GM12878 (cell line): ENCODE results near the gene EHBP1. TPM values are rescaled to one million over a fixed set of nuclear protein-coding genes. Genes with fewer than 3 reads are reported as not detected.

ENCODE experiments used
- ATAC-seq: fragments of 200-7000 bp; cut with Tn5 transposase; 3 replicates; pipeline ENCODE4 v1.9.1; 2020; ENCODE audit warnings: mild to moderate bottlenecking, moderate library complexity
- BruUV-seq: library from RNA; stranded (reverse); fragments of 400-500 nt; replicated peaks from 2 replicates; lab custom pipeline; 2021; lab: Mats Ljungman, UMichigan
- CTCF ChIA-PET: fragments of 300-600 bp; sonication (Branson Sonifier 250); formaldehyde crosslinking; extraction: SDS; loops from one replicate; lab custom pipeline; 2021; ENCODE audit warnings: inconsistent platforms; lab: Yijun Ruan, JAX
- POLR2A ChIA-PET: fragments of 350-600 bp; formaldehyde crosslinking; extraction: SDS; loops from one replicate; lab custom pipeline; 2021; ENCODE audit warnings: inconsistent platforms; lab: Charles Lee
- RAD21 ChIA-PET: fragments of 300-600 bp; sonication (Branson Sonifier 250); formaldehyde crosslinking; loops from one replicate; lab custom pipeline; 2023; ENCODE audit warnings: antibody characterized with exemption; ENCODE audit not compliant: unreplicated experiment; lab: Charles Lee
- SMC1A ChIA-PET: fragments of 300-600 bp; sonication (Branson Sonifier 250); formaldehyde crosslinking; loops from one replicate; lab custom pipeline; 2023; ENCODE audit not compliant: unreplicated experiment, uncharacterized antibody; lab: Charles Lee
- DNase-seq: peaks from one replicate; pipeline ENCODE4 v3.0.0-alpha.2; 2011; ENCODE audit warnings: low read depth, low spot score
- FAIRE-seq: peaks from 3 replicates; lab custom pipeline; 2011; peaks lifted over from hg19 to GRCh38; lab: Jason Lieb, UNC
- H2AFZ ChIP-seq: 2 replicates; pipeline ENCODE4 v1.6.0; 2011; ENCODE audit warnings: low read depth, low read length, control low read depth; ENCODE audit not compliant: control insufficient read depth
- H3K27ac ChIP-seq: 2 replicates; pipeline ENCODE4 v1.5.1; 2011; ENCODE audit warnings: control low read depth; ENCODE audit not compliant: control insufficient read depth, insufficient read depth
- H3K27me3 ChIP-seq, 2 experiments: replicated peaks in 1 of 2; 2 replicates each; pipeline versions ENCODE4 v1.6.0 to v1.6.1; 2011; ENCODE audit warnings: low read length in 1 of 2; ENCODE audit not compliant: control insufficient read depth in 2 of 2, insufficient read depth in 2 of 2
- H3K36me3 ChIP-seq, 2 experiments: 2 replicates each; pipeline ENCODE4 v1.5.1; 2011; ENCODE audit warnings: low read length in 1 of 2; ENCODE audit not compliant: control insufficient read depth in 2 of 2, insufficient read depth in 2 of 2
- H3K4me1 ChIP-seq: 2 replicates; pipeline ENCODE4 v1.6.1; 2011; ENCODE audit warnings: mild to moderate bottlenecking, low read length, moderate library complexity, mixed read lengths; ENCODE audit not compliant: control insufficient read depth, insufficient read depth
- H3K4me2 ChIP-seq: 2 replicates; pipeline ENCODE4 v1.6.0; 2011; ENCODE audit warnings: control low read depth; ENCODE audit not compliant: control insufficient read depth, insufficient read depth
- H3K4me3 ChIP-seq: fragments of 200-600 bp; sonication (generic); 2 replicates; pipeline ENCODE4 v1.5.1; 2016
- H3K79me2 ChIP-seq: 2 replicates; pipeline ENCODE4 v1.6.0; 2011; ENCODE audit warnings: low read length; ENCODE audit not compliant: control insufficient read depth, insufficient read depth
- H3K9ac ChIP-seq: 2 replicates; pipeline ENCODE4 v1.8.0; 2011; ENCODE audit warnings: low read length, control low read depth, mixed read lengths; ENCODE audit not compliant: control insufficient read depth, insufficient read depth
- H3K9me3 ChIP-seq: replicated peaks from 3 replicates; pipeline ENCODE4 v1.5.1; 2011; ENCODE audit warnings: mild to moderate bottlenecking, low read length; ENCODE audit not compliant: control insufficient read depth, insufficient read depth
- H4K20me1 ChIP-seq: 2 replicates; pipeline ENCODE4 v1.6.0; 2011; ENCODE audit not compliant: control insufficient read depth, insufficient read depth
- ATF2 ChIP-seq: IDR thresholded peaks from 2 replicates; pipeline ENCODE4 v1.6.1; 2012; ENCODE audit warnings: low read length, inconsistent platforms
- BCL11A ChIP-seq: IDR thresholded peaks from 2 replicates; pipeline ENCODE4 v1.6.1; 2011; ENCODE audit warnings: low read depth, low read length
- DPF2 ChIP-seq: fragments of 450-650 bp; IDR thresholded peaks from 2 replicates; pipeline ENCODE4 v1.6.1; 2017; ENCODE audit warnings: mild to moderate bottlenecking
- FOXM1 ChIP-seq: IDR thresholded peaks from 2 replicates; pipeline ENCODE4 v1.6.1; 2012; ENCODE audit warnings: low read depth, mild to moderate bottlenecking, inconsistent platforms, low read length, moderate library complexity
- HDAC2 ChIP-seq: fragments of 200-600 bp; sonication (generic); IDR thresholded peaks from 2 replicates; pipeline ENCODE4 v1.6.1; 2017
- IKZF1 ChIP-seq: fragments of 450-650 bp; conservative IDR thresholded peaks from 2 replicates; pipeline ENCODE4 v1.6.1; 2017; ENCODE audit warnings: antibody characterized with exemption, mild to moderate bottlenecking
- IRF4 ChIP-seq: IDR thresholded peaks from 2 replicates; pipeline ENCODE4 v1.6.1; 2011; ENCODE audit warnings: low read depth, low read length
- JUNB ChIP-seq: IDR thresholded peaks from 2 replicates; pipeline ENCODE4 v1.6.1; 2016; ENCODE audit warnings: antibody characterized with exemption, mild to moderate bottlenecking
- NFIC ChIP-seq: IDR thresholded peaks from 2 replicates; pipeline ENCODE4 v1.6.1; 2012; ENCODE audit warnings: low read depth, mild to moderate bottlenecking, inconsistent platforms, low read length, moderate library complexity
- NR2F1 ChIP-seq: fragments of 450-650 bp; conservative IDR thresholded peaks from 2 replicates; pipeline ENCODE4 v1.6.1; 2017; ENCODE audit warnings: mild to moderate bottlenecking
- PML ChIP-seq: IDR thresholded peaks from 2 replicates; pipeline ENCODE4 v1.6.1; 2012; ENCODE audit warnings: low read length, inconsistent platforms
- RUNX3 ChIP-seq: IDR thresholded peaks from 2 replicates; pipeline ENCODE4 v1.6.1; 2012; ENCODE audit warnings: low read length, inconsistent platforms
- SMC3 ChIP-seq: IDR thresholded peaks from 2 replicates; pipeline ENCODE4 v1.6.1; 2011; ENCODE audit warnings: low read length, improper control_type of control experiment, borderline replicate concordance
- ZBTB33 ChIP-seq: fragments of 450-650 bp; IDR thresholded peaks from 2 replicates; pipeline ENCODE4 v1.6.1; 2017; ENCODE audit warnings: mild to moderate bottlenecking
- in situ Hi-C: fragments of 300-500 bp; cut with MboI; formaldehyde crosslinking; loops from 9 replicates; pipeline ENCODE4 v1.14.3; 2018; ENCODE audit warnings: mixed read lengths
- intact Hi-C: fragments of 100-400 bp; cut with micrococcal nuclease; formaldehyde crosslinking; loops from one replicate; pipeline ENCODE4 v1.14.2; 2022; ENCODE audit not compliant: unreplicated experiment
- polyA plus RNA-seq, 11 experiments: library from polyadenylated mRNA; depleted of rRNA in 4 of 11; unstranded in 6 of 11; stranded (reverse) in 5 of 11; fragments of >200 nt; fragmentation: Nextera tagmentation in 4 of 11; fragmentation: Illumina TruSeq in 1 of 11; extraction: Ambion mirVana in 4 of 11; extraction: Trizol in 1 of 11; gene quantifications; 1 replicate in 1 of 11; 2 replicates in 10 of 11; pipeline versions ENCODE4 v1.2.1 to v1.2.3, GENCODE V29; 2011 to 2016; ENCODE audit warnings: inconsistent platforms in 2 of 11, missing spikeins in 2 of 11, low read depth in 1 of 11
- total RNA-seq, 4 experiments: library from RNA; depleted of rRNA in 3 of 4; stranded (reverse); fragments of >200 nt in 3 of 4; fragmentation: Illumina TruSeq in 1 of 4; extraction: Trizol in 1 of 4; gene quantifications; 2 replicates each; pipeline versions ENCODE4 v1.2.1 to v1.2.3, GENCODE V29; 2013 to 2021
- TF ChIP-seq, protein P1 (sequence below): IDR thresholded peaks from 2 replicates; pipeline ENCODE4 v1.6.1; 2012; ENCODE audit warnings: improper control_type of control experiment, low read depth, low read length; ENCODE audit not compliant: insufficient replicate concordance

The EHBP1 gene
- total and polyA plus RNA-seq, 10 of the 15 experiments (the other 5 are each of a cell fraction or from before 2014, with no cell fraction given) = 5.7 to 26.1 (median 13.6) TPM

GRCh38 chr2:62826953-62827675 lies 121.6 kb downstream of the EHBP1 start (continued):
- TF ChIP-seq ZBTB33 = no peak
- no peak for TF ChIP-seq RUNX3
- no peak for TF ChIP-seq HDAC2
- no peak for TF ChIP-seq IKZF1
- no peak for TF ChIP-seq SMC3

DNA sequence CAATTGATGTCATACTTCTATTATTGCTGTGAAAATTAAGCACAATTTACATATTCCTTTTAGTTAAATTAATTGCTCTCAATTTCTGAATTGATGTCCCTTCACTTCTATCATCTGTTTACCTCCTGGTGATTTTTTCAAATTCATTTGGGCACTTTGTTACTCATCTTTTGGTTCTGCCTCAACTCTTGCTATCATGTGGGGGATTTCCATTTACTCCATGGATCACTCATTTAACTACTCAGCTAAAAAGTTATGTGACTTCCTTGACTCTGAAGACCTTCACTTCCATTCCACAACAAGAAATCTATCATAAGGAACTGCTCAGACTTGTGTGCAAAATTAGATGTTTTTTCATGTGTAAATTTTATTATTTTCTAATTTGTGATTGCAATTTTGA lies 126.2 kb downstream of the EHBP1 start:
- Histone ChIP-seq H3K27ac (no peak overlapping the region), H3K79me2 (no peaks in the 10 kb centered on the region), H3K27me3 (no peaks in the 10 kb centered on the region), H3K4me2 (no peak overlapping the region), H3K4me1 (no peaks in the 10 kb centered on the region), H3K9ac (no peak overlapping the region), H4K20me1 (no peaks in the 10 kb centered on the region), H3K9me3 (peaks cover 7% of the 10 kb centered on the region; the same call in 2 of the 3 replicates), H3K4me3 (no peak overlapping the region), H2AFZ (no peak overlapping the region), H3K36me3 (no peaks in the 10 kb centered on the region)
- FAIRE-seq (no peak), ATAC-seq (peak; percentile 83), DNase-seq (peak; percentile 28)
- BruUV-seq = no TSS peak
- CTCF ChIA-PET = interaction anchor here (0.5 to 1.8 kb wide), 4 partner anchors 19 to 107 kb away, joined by 3 to 4 read pairs (median 3); no protein-coding TSS in a partner anchor
- SMC1A ChIA-PET = no interaction called here
- intact Hi-C loops = no loop called here
- TF ChIP-seq NFIC = peak; percentile 61; the same call in 1 of the 2 replicates
- TF ChIP-seq, protein P1, sequence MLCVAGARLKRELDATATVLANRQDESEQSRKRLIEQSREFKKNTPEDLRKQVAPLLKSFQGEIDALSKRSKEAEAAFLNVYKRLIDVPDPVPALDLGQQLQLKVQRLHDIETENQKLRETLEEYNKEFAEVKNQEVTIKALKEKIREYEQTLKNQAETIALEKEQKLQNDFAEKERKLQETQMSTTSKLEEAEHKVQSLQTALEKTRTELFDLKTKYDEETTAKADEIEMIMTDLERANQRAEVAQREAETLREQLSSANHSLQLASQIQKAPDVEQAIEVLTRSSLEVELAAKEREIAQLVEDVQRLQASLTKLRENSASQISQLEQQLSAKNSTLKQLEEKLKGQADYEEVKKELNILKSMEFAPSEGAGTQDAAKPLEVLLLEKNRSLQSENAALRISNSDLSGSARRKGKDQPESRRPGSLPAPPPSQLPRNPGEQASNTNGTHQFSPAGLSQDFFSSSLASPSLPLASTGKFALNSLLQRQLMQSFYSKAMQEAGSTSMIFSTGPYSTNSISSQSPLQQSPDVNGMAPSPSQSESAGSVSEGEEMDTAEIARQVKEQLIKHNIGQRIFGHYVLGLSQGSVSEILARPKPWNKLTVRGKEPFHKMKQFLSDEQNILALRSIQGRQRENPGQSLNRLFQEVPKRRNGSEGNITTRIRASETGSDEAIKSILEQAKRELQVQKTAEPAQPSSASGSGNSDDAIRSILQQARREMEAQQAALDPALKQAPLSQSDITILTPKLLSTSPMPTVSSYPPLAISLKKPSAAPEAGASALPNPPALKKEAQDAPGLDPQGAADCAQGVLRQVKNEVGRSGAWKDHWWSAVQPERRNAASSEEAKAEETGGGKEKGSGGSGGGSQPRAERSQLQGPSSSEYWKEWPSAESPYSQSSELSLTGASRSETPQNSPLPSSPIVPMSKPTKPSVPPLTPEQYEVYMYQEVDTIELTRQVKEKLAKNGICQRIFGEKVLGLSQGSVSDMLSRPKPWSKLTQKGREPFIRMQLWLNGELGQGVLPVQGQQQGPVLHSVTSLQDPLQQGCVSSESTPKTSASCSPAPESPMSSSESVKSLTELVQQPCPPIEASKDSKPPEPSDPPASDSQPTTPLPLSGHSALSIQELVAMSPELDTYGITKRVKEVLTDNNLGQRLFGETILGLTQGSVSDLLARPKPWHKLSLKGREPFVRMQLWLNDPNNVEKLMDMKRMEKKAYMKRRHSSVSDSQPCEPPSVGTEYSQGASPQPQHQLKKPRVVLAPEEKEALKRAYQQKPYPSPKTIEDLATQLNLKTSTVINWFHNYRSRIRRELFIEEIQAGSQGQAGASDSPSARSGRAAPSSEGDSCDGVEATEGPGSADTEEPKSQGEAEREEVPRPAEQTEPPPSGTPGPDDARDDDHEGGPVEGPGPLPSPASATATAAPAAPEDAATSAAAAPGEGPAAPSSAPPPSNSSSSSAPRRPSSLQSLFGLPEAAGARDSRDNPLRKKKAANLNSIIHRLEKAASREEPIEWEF = no peak
- peak; percentile 90 for TF ChIP-seq JUNB
- TF ChIP-seq NR2F1 = no peak
- 0 out of 2 replicates have a peak, but pooled peaks have one; percentile 16 for TF ChIP-seq DPF2
- TF ChIP-seq FOXM1 = 0 out of 2 replicates have a peak, but pooled peaks have one; percentile 25
- TF ChIP-seq BCL11A = 0 out of 2 replicates have a peak, but pooled peaks have one; percentile 30
- no peak; the same call in 1 of the 2 replicates for TF ChIP-seq IRF4
- TF ChIP-seq RUNX3 = peak; percentile 38; the same call in 1 of the 2 replicates
- 0 out of 2 replicates have a peak, but pooled peaks have one; percentile 28 for TF ChIP-seq ATF2
- TF ChIP-seq PML = no peak
- in situ Hi-C loops = no loop called here
- RAD21 ChIA-PET = no interaction called here
- POLR2A ChIA-PET = no interaction called here
